DOHH2 (cell line): ENCODE results near the gene SPRR4.

Source experiments
- EZH2phosphoT487 ChIP-seq: fragments of 200-600 bp; sonication (generic); IDR thresholded peaks from 2 replicates; pipeline ENCODE4 v1.6.1; 2017; ENCODE audit warnings: borderline replicate concordance, mild to moderate bottlenecking, antibody characterized with exemption, low read length, moderate library complexity, mixed read lengths
- TF ChIP-seq, protein P1 (sequence below): fragments of 200-600 bp; sonication (generic); IDR thresholded peaks from one replicate; pipeline ENCODE4 v1.5.1; 2014; ENCODE audit warnings: antibody characterized with exemption, mild to moderate bottlenecking, low read depth, low read length; ENCODE audit not compliant: poor library complexity, severe bottlenecking

DNA sequence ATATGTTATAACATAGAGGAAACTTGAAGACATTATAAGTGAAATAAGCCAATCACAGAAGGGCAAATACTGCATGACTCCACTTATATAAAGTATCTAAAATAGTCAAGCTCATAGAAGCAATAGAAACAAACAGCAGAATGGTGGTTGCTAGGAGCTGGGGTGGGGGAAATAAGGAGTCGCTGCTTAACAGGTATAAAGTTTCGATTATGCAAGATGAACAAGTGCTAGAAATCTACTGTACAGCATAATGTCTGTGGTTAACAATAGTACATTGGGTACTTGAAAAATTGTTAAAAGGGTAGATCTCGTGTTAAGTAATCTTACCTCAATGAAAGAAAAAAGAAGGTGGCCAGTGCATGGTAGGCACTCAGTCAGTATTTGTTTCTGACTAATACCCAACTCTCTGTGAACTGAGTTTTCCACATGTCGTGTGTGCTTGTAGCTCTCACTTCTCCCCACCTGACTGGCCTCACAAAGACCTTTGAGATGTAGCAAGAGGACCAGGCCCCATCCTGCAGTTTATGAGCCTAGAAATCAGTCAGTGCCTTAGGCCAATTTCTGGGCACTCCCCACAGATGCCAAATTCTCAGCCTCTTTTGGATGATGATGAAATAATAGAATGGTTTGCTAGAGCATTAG is 38.2 kb upstream of the SPRR4 start:
- TF ChIP-seq, protein P1, sequence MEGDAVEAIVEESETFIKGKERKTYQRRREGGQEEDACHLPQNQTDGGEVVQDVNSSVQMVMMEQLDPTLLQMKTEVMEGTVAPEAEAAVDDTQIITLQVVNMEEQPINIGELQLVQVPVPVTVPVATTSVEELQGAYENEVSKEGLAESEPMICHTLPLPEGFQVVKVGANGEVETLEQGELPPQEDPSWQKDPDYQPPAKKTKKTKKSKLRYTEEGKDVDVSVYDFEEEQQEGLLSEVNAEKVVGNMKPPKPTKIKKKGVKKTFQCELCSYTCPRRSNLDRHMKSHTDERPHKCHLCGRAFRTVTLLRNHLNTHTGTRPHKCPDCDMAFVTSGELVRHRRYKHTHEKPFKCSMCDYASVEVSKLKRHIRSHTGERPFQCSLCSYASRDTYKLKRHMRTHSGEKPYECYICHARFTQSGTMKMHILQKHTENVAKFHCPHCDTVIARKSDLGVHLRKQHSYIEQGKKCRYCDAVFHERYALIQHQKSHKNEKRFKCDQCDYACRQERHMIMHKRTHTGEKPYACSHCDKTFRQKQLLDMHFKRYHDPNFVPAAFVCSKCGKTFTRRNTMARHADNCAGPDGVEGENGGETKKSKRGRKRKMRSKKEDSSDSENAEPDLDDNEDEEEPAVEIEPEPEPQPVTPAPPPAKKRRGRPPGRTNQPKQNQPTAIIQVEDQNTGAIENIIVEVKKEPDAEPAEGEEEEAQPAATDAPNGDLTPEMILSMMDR = no peak
- TF ChIP-seq EZH2phosphoT487 = no peak
